GM10266 (cell line): ENCODE results near the gene INIP.

Experiments used
- DNase-seq: peaks from one replicate; pipeline ENCODE4 v3.0.0; 2012; ENCODE audit errors: extremely low spot score
- TF ChIP-seq, protein P1 (sequence below): IDR thresholded peaks from 2 replicates; pipeline ENCODE4 v1.5.1; 2012; ENCODE audit warnings: mild to moderate bottlenecking, low read depth; ENCODE audit not compliant: control insufficient read depth, insufficient read depth; ENCODE audit errors: missing control alignments

Gene INIP, protein sequence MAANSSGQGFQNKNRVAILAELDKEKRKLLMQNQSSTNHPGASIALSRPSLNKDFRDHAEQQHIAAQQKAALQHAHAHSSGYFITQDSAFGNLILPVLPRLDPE

DNA sequence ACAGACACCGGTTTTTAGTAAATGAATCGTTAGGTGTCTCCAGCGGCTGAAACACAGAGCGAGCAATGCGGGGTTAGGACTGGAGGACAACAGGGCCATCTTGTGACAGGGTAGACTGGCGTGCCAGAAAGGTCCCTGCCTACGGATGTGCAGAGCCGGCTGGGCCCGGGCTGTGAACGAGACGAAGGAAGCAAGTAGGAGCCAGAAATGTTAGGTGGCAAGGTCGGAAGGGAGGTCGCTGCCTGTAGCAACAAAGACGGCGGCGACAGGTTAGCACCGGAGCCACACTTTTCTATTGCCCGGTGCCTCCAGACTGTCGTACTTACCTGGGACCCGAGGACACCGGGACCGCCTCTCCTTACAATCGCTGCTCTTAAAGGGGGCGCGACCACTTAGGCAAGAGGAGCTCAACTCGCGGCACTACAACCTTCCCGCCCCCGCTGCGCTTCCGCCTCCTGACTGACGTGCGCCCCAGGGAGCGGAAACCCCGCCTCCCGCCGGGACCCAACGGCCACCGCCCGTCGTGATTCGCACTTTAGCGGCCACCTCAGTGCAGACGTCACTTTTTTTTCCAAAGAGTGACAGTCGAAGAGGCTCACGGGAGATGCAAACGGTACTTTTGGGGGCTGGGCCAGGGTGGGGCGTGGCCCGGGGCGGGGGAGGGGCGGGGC is at the start of gene INIP:
Gene INIP, minus strand, starts transcription at position 457 of the 671 bp plus-strand sequence. CDS start 1,632 bp downstream, outside the sequence.
- DNase-seq: peak; percentile 91
- TF ChIP-seq, protein P1, sequence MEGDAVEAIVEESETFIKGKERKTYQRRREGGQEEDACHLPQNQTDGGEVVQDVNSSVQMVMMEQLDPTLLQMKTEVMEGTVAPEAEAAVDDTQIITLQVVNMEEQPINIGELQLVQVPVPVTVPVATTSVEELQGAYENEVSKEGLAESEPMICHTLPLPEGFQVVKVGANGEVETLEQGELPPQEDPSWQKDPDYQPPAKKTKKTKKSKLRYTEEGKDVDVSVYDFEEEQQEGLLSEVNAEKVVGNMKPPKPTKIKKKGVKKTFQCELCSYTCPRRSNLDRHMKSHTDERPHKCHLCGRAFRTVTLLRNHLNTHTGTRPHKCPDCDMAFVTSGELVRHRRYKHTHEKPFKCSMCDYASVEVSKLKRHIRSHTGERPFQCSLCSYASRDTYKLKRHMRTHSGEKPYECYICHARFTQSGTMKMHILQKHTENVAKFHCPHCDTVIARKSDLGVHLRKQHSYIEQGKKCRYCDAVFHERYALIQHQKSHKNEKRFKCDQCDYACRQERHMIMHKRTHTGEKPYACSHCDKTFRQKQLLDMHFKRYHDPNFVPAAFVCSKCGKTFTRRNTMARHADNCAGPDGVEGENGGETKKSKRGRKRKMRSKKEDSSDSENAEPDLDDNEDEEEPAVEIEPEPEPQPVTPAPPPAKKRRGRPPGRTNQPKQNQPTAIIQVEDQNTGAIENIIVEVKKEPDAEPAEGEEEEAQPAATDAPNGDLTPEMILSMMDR: peak; percentile 36

DNA sequence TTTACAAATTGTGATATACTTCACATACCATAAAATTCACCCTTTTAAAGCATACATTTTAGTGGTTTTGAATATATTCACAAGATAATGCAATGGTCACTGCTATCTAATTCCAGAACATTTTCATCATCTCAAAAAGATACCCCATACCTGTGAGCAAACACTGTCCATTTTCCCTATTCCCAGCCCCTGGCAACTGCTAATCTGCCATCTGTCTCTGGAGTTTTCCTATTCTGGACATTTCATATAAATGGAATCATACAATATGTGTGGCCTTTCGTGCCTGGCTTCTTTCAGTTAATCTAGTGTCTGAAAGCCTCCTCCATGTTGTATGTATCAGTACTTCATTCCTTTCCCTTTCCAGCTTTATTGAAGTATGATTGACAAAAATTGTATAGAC is 47.4 kb upstream of the INIP start:
- no peak for DNase-seq

DNA sequence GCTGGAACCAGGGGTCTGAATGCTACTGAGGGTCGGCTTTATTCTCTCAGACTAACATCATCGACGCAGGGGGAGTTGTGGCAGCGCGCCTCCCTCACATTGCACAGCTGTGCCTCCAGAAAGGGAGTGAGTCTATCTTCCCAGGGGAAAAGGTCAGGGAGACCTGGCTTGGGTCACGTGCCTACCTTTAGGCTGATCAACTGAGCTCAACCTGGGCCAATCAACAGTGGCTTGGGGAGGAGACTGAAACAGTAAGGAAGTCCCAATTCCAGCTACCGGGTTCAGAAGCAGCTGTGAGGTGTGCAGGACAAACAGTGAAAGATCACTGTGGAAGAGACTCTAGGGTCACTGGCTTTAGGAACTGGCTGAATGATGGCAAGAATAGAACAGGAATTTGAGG is 46.9 kb upstream of the INIP start:
- no peak for DNase-seq
- TF ChIP-seq, protein P1: no peak

More for the DNA sequence above, 47.4 kb upstream of the INIP start:
- TF ChIP-seq, protein P1: no peak

DNA sequence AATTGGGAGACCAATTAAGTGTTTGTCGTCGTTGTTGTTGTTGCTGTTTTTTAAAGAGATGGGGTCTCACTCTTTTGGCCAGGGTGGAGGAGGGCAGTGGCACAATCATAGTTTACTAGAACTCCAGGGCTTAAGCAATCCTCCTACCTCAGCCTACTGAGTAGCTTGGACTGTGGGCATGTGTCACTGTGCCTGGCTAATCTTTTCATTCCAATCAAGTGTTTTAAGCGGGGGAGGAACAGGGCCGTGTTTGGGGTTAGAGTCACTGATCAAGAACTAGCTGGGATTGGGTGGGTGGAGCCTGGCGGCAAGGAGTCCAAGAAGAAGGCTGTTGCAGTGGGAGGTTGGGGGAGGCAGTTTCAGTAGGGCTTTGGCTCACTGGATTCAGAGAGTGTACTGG is 46.4 kb upstream of the INIP start:
- no peak for DNase-seq
- TF ChIP-seq, protein P1: no peak

DNA sequence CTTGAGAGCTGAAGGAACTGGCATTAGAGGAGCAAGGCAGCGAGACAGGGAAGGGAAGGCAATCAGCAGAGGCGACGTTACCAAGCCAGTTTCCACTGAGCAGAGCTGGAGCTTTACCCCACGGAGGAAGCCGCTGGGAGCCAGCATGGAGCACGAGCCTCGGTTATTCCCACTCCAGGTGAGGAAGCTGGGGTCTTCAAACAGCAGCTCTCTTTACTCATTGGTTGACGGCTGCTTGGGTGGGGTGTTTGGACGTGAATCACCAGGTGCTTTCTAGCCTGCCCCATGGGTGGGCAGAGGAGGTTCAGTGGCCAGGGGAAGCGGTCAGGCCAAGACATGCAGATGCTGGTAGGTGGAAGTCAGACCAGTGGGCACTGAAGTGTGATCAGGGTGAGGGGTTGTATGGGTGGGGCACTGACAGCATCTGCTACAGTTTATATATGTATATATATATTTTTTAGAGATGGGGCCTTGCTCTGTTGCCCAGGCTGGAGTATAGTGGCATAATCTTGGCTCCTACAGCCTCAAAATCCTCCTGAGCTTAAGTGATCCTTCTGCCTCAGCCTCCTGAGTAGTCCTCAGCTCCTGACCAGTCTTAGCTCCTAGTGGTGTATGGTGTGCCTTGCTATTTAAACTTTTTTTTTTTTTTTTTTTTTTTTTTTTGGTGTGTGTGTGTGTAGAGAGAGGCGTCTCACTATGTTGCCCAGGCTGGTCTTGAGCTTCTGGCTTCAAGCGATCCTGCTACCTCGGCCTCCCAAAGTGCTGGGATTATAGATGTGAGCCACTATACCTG is 45.0 kb upstream of the INIP start:
- TF ChIP-seq, protein P1: no peak
- DNase-seq: no peak

DNA sequence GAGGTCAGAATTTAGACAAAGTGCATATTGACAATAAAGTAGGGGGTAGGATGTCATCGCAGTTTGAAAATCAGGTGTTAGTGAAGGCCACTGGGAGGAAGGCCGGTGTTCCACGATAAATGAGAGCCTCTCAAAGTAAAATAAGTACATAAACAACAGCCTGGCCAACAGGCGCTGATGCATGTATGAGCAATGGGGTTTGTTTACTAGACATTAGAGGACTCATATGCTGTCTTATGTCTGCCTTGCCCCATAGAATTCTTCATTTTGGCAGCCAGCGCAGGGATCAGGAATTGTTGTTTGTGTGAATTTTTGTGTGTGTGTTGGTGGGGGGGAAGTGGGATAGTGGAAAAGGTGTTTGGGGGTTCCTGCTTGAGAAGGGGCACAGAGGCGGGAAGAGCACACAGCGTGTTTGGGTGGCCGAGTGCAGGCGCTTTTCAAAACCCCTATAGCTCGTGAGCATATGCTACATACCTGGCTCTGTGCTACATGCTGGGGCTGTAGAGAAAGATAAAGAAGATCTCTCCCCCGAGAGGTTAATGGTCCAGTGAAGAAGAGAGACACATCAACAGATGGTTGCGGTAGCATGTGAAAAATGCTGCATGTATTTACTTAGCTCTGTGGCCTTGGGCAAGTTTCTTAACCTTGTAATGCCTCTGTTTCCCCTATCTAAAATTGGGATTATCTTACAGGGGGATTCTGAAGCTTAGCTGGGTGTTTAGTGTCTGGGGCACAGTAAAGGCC is 44.2 kb upstream of the INIP start:
- DNase-seq: no peak
- TF ChIP-seq, protein P1: no peak
